IMR-90 (cell line): ENCODE data around the gene UBE2K. TPM values are rescaled to one million over a fixed set of nuclear protein-coding genes. Genes with fewer than 3 reads are reported as not detected.

Experiments
- ATAC-seq: fragments of 200-7000 bp; cut with Tn5 transposase; 2 replicates; pipeline ENCODE4 v1.9.1; 2020; ENCODE audit warnings: low read depth, mild to moderate bottlenecking, moderate library complexity
- BruUV-seq: library from RNA; stranded (reverse); fragments of 400-500 nt; replicated peaks from 2 replicates; lab custom pipeline; 2021; lab: Mats Ljungman, UMichigan
- CTCF ChIA-PET: fragments of 300-600 bp; formaldehyde crosslinking; extraction: SDS; loops from one replicate; lab custom pipeline; 2021; ENCODE audit warnings: antibody characterized with exemption; lab: Yijun Ruan, JAX
- POLR2A ChIA-PET: fragments of 300-600 bp; sonication (Branson Sonifier 250); formaldehyde crosslinking; loops from one replicate; lab custom pipeline; 2022; ENCODE audit warnings: antibody characterized with exemption; ENCODE audit not compliant: unreplicated experiment; lab: Charles Lee
- DNase-seq: peaks from one replicate; pipeline ENCODE4 v3.0.0; 2013
- H2AFZ ChIP-seq: replicated peaks from 2 replicates; pipeline ENCODE3; 2013; ENCODE audit warnings: low read length, mild to moderate bottlenecking; ENCODE audit not compliant: poor library complexity
- H2AK5ac ChIP-seq: 2 replicates; pipeline ENCODE4 v1.6.1; 2013; ENCODE audit warnings: low read depth, low read length, inconsistent platforms
- H2AK9ac ChIP-seq: replicated peaks from 2 replicates; pipeline ENCODE3; 2013; ENCODE audit warnings: mild to moderate bottlenecking, low read depth, low read length, moderate library complexity; ENCODE audit not compliant: poor library complexity
- H2BK120ac ChIP-seq: 2 replicates; pipeline ENCODE4 v1.6.1; 2013; ENCODE audit warnings: low read depth, low read length, inconsistent platforms
- H2BK15ac ChIP-seq: 3 replicates; pipeline ENCODE4 v1.6.1; 2013; ENCODE audit warnings: low read depth, low read length, inconsistent platforms
- H2BK20ac ChIP-seq: 2 replicates; pipeline ENCODE4 v1.6.1; 2013; ENCODE audit warnings: low read depth, mild to moderate bottlenecking, inconsistent platforms, low read length, moderate library complexity
- H2BK5ac ChIP-seq: 2 replicates; pipeline ENCODE4 v1.6.1; 2013; ENCODE audit warnings: mild to moderate bottlenecking, low read depth, low read length, inconsistent platforms; ENCODE audit not compliant: poor library complexity, severe bottlenecking
- H3K14ac ChIP-seq: replicated peaks from 2 replicates; pipeline ENCODE4 v1.6.1; 2013; ENCODE audit warnings: low read depth, low read length, inconsistent platforms
- H3K18ac ChIP-seq: 2 replicates; pipeline ENCODE4 v1.6.1; 2013; ENCODE audit warnings: low read depth, low read length, control low read depth
- H3K23ac ChIP-seq: 2 replicates; pipeline ENCODE4 v1.6.1; 2013; ENCODE audit warnings: low read depth, low read length, inconsistent platforms
- H3K27ac ChIP-seq: 2 replicates; pipeline ENCODE4 v1.5.1; 2013; ENCODE audit warnings: mild to moderate bottlenecking, control low read depth, low read length; ENCODE audit not compliant: insufficient read depth
- H3K27me3 ChIP-seq: 2 replicates; pipeline ENCODE4 v1.6.1; 2013; ENCODE audit warnings: low read length; ENCODE audit not compliant: control insufficient read depth, insufficient read depth
- H3K36me3 ChIP-seq: 2 replicates; pipeline ENCODE4 v1.6.1; 2013; ENCODE audit warnings: low read length, mixed read lengths; ENCODE audit not compliant: control insufficient read depth, insufficient read depth
- H3K4ac ChIP-seq: 2 replicates; pipeline ENCODE4 v1.6.1; 2013; ENCODE audit warnings: low read depth, low read length, inconsistent platforms
- H3K4me1 ChIP-seq: 2 replicates; pipeline ENCODE4 v1.6.1; 2013; ENCODE audit warnings: low read length, mixed read lengths; ENCODE audit not compliant: control insufficient read depth, insufficient read depth
- H3K4me2 ChIP-seq: 2 replicates; pipeline ENCODE4 v1.6.1; 2013; ENCODE audit warnings: low read depth, mild to moderate bottlenecking, control low read depth, low read length, moderate library complexity
- H3K4me3 ChIP-seq: 2 replicates; pipeline ENCODE4 v1.5.1; 2013; ENCODE audit warnings: low read depth, mild to moderate bottlenecking, control low read depth, low read length, moderate library complexity; ENCODE audit not compliant: insufficient read depth
- H3K56ac ChIP-seq: 2 replicates; pipeline ENCODE4 v1.6.1; 2013; ENCODE audit warnings: low read length, inconsistent platforms; ENCODE audit not compliant: insufficient read depth; ENCODE audit errors: extremely low read depth
- H3K79me1 ChIP-seq, 2 experiments: 2 replicates each; pipeline ENCODE4 v1.6.1; 2013; ENCODE audit warnings: low read length in 2 of 2, inconsistent platforms in 1 of 2, low read depth in 1 of 2
- H3K9ac ChIP-seq: 2 replicates; pipeline ENCODE4 v1.6.1; 2013; ENCODE audit warnings: low read depth, low read length, control low read depth
- H3K9me1 ChIP-seq: 2 replicates; pipeline ENCODE4 v1.6.1; 2013; ENCODE audit warnings: low read length, inconsistent platforms; ENCODE audit not compliant: insufficient read depth
- H3K9me3 ChIP-seq: 2 replicates; pipeline ENCODE4 v1.6.1; 2013; ENCODE audit warnings: low read length; ENCODE audit not compliant: control insufficient read depth, insufficient read depth
- H4K20me1 ChIP-seq: 2 replicates; pipeline ENCODE4 v1.6.1; 2013; ENCODE audit warnings: low read length, inconsistent platforms; ENCODE audit not compliant: insufficient read depth
- H4K5ac ChIP-seq: 2 replicates; pipeline ENCODE4 v1.6.1; 2013; ENCODE audit warnings: mild to moderate bottlenecking, low read depth, low read length, control low read depth
- H4K8ac ChIP-seq, 2 experiments: 2 replicates each; pipeline ENCODE4 v1.6.1; 2013; ENCODE audit warnings: low read depth in 2 of 2, low read length in 2 of 2, control low read depth in 1 of 2, inconsistent platforms in 1 of 2
- H4K91ac ChIP-seq: 2 replicates; pipeline ENCODE4 v1.6.1; 2013; ENCODE audit warnings: low read depth, low read length, inconsistent platforms; ENCODE audit not compliant: insufficient read depth
- BHLHE40 ChIP-seq: fragments of 150-350 bp; IDR thresholded peaks from 2 replicates; pipeline ENCODE4 v1.6.1; 2016; ENCODE audit warnings: mild to moderate bottlenecking, low read depth, low read length
- CEBPB ChIP-seq: IDR thresholded peaks from 2 replicates; pipeline ENCODE4 v1.6.1; 2012; ENCODE audit warnings: low read depth, low read length, improper control_type of control experiment
- FOS ChIP-seq: fragments of 150-350 bp; IDR thresholded peaks from 2 replicates; pipeline ENCODE4 v1.6.1; 2016; ENCODE audit warnings: low read depth, low read length
- POLR2A ChIP-seq: IDR thresholded peaks from 2 replicates; pipeline ENCODE4 v1.6.1; 2012; ENCODE audit warnings: mild to moderate bottlenecking, low read depth, low read length
- dilution Hi-C: fragments of 300-500 bp; cut with HindIII; formaldehyde crosslinking; loops from one replicate; pipeline ENCODE4 v1.14.3; 2018; ENCODE audit warnings: low sequenced_read_pairs; ENCODE audit not compliant: unreplicated experiment
- in situ Hi-C: fragments of 300-500 bp; cut with MboI; formaldehyde crosslinking; loops from 3 replicates; pipeline ENCODE4 v1.14.3; 2019; ENCODE audit warnings: low sequenced_read_pairs, inconsistent platforms, mixed read lengths
- intact Hi-C: fragments of 100-400 bp; cut with micrococcal nuclease; formaldehyde crosslinking; loops from 2 replicates; pipeline ENCODE4 v1.10.0; 2022
- polyA plus RNA-seq, 3 experiments: library from polyadenylated mRNA; depleted of rRNA; stranded (reverse); fragments of >200 nt; gene quantifications; 2 replicates each; pipeline ENCODE4 v1.2.3, GENCODE V29; 2012; ENCODE audit warnings: low replicate concordance in 1 of 3
- total RNA-seq: library from RNA; depleted of rRNA; stranded (reverse); fragments of >200 nt; gene quantifications from 2 replicates; pipeline ENCODE4 v1.2.3, GENCODE V29; 2012
- TF ChIP-seq, protein P1 (sequence below): conservative IDR thresholded peaks from 2 replicates; pipeline ENCODE4 v1.5.1; 2012; ENCODE audit warnings: mild to moderate bottlenecking, low read depth, low read length, improper control_type of control experiment
- TF ChIP-seq, protein P2 (sequence below): fragments of 150-350 bp; IDR thresholded peaks from 2 replicates; pipeline ENCODE4 v1.6.1; 2017; ENCODE audit warnings: mild to moderate bottlenecking, antibody characterized with exemption, low read length, low read depth

The UBE2K gene
- total and polyA plus RNA-seq, 2 of the 4 experiments (the other 2 are of a cell fraction) = 17.7 to 44.8 TPM

DNA sequence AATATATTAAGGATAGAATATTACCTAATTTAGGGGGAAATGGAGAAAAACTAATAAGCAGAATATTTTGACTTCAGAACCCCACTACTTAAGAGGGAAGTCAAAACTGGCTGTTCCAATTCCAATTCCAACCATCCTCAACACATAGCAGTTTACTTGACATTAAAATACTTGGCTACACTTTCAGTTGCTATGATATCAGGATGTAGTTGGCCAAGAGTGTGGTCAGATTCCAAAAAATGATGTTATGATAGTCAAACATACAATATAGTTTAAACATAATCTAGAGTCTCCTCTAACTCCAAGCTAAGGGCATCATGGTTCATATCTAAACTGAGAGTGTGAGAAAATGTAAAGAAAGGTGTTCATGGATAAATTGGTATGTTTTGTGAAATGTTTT, 42.7 kb upstream of the UBE2K start:
- H3K4me2 ChIP-seq = no peak overlapping the region
- dilution Hi-C loops (no loop called here), in situ Hi-C loops (no loop called here), intact Hi-C loops (no loop called here)
- POLR2A ChIA-PET = no interaction called here
- H3K36me3 ChIP-seq = no peaks in the 10 kb centered on the region
- H2BK5ac ChIP-seq = no peak overlapping the region
- H2AFZ ChIP-seq = no peak overlapping the region
- no peaks in the 10 kb centered on the region for H3K9me1 ChIP-seq
- no peak overlapping the region for H2BK20ac ChIP-seq
- no peaks in the 10 kb centered on the region for H4K20me1 ChIP-seq
- no peak overlapping the region for H3K23ac ChIP-seq
- no peak overlapping the region for H4K5ac ChIP-seq
- H2BK15ac ChIP-seq = no peak overlapping the region
- H3K27ac ChIP-seq = no peak overlapping the region
- H3K79me1 ChIP-seq = no peaks in the 10 kb centered on the region
- H3K9ac ChIP-seq = no peak overlapping the region
- no peak overlapping the region for H3K4ac ChIP-seq
- no peak overlapping the region for H3K18ac ChIP-seq
- no peak for TF ChIP-seq POLR2A
- TF ChIP-seq, protein P1, sequence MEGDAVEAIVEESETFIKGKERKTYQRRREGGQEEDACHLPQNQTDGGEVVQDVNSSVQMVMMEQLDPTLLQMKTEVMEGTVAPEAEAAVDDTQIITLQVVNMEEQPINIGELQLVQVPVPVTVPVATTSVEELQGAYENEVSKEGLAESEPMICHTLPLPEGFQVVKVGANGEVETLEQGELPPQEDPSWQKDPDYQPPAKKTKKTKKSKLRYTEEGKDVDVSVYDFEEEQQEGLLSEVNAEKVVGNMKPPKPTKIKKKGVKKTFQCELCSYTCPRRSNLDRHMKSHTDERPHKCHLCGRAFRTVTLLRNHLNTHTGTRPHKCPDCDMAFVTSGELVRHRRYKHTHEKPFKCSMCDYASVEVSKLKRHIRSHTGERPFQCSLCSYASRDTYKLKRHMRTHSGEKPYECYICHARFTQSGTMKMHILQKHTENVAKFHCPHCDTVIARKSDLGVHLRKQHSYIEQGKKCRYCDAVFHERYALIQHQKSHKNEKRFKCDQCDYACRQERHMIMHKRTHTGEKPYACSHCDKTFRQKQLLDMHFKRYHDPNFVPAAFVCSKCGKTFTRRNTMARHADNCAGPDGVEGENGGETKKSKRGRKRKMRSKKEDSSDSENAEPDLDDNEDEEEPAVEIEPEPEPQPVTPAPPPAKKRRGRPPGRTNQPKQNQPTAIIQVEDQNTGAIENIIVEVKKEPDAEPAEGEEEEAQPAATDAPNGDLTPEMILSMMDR = no peak
- TF ChIP-seq CEBPB = peak; percentile 24; the same call in 1 of the 2 replicates
- TF ChIP-seq, protein P2, sequence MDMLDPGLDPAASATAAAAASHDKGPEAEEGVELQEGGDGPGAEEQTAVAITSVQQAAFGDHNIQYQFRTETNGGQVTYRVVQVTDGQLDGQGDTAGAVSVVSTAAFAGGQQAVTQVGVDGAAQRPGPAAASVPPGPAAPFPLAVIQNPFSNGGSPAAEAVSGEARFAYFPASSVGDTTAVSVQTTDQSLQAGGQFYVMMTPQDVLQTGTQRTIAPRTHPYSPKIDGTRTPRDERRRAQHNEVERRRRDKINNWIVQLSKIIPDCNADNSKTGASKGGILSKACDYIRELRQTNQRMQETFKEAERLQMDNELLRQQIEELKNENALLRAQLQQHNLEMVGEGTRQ = no peak
- no peak for TF ChIP-seq BHLHE40
- no peak for TF ChIP-seq FOS
- peak; percentile 44 for DNase-seq
- no peak overlapping the region for H3K4me3 ChIP-seq
- CTCF ChIA-PET = no interaction called here
- H4K91ac ChIP-seq = no peak overlapping the region
- no peaks in the 10 kb centered on the region; the same call in 1 of the 2 replicates for H3K4me1 ChIP-seq
- no peak overlapping the region for H2AK9ac ChIP-seq
- H3K27me3 ChIP-seq = no peaks in the 10 kb centered on the region
- no peak overlapping the region for H3K14ac ChIP-seq
- H4K8ac ChIP-seq = no peak overlapping the region
- H3K9me3 ChIP-seq = no peaks in the 10 kb centered on the region
- ATAC-seq = 0 out of 2 replicates have a peak, but pooled peaks have one; percentile 40
- no peak overlapping the region for H3K56ac ChIP-seq
- no peak overlapping the region for H2BK120ac ChIP-seq
- H2AK5ac ChIP-seq = no peak overlapping the region
- no TSS peak for BruUV-seq
